Activated T-cell treated with anti-CD3 and anti-CD28 coated beads, Interleukin-2, amount 50 U/mL, for 72 hours (primary cell): Measurements from ENCODE around the gene PRKCA. TPM values are rescaled to one million over a fixed set of nuclear protein-coding genes. Genes with fewer than 3 reads are reported as not detected.

Source experiments
- ATAC-seq, 2 donors: fragments of 150-1000 bp; cut with Tn5 transposase; replicated peaks in 1 of 2; 2 replicates each; pipeline ENCODE4 v1.10.0; 2021; ENCODE audit warnings: moderate library complexity in 2 of 2, mild to moderate bottlenecking in 1 of 2
- DNase-seq, 2 donors: peaks; one replicate each; pipeline ENCODE4 v3.0.0; 2021 to 2022; ENCODE audit warnings: mixed read lengths in 1 of 2
- H3K27ac Mint-ChIP-seq: one replicate; pipeline ENCODE4 v1.8.0; 2022; ENCODE audit warnings: mild to moderate bottlenecking, moderate library complexity, mixed read lengths
- H3K27me3 Mint-ChIP-seq: one replicate; pipeline ENCODE4 v1.8.0; 2022; ENCODE audit warnings: low read depth, mixed read lengths
- H3K36me3 Mint-ChIP-seq, 2 donors: one replicate each; pipeline ENCODE4 v1.8.0; 2022; ENCODE audit warnings: mixed read lengths in 2 of 2, mild to moderate bottlenecking in 1 of 2; ENCODE audit not compliant: insufficient read depth in 2 of 2
- H3K4me1 Mint-ChIP-seq: one replicate; pipeline ENCODE4 v1.8.0; 2022; ENCODE audit warnings: low read depth, mixed read lengths
- H3K4me3 Mint-ChIP-seq, 2 donors: one replicate each; pipeline ENCODE4 v1.8.0; 2022; ENCODE audit warnings: mild to moderate bottlenecking in 2 of 2, mixed read lengths in 2 of 2, moderate library complexity in 2 of 2
- H3K9me3 Mint-ChIP-seq, 2 donors: one replicate each; pipeline ENCODE4 v1.8.0; 2022; ENCODE audit warnings: mixed read lengths in 2 of 2
- total RNA-seq, 2 donors: library from RNA; stranded (reverse); gene quantifications; one replicate each; pipeline ENCODE4 v1.2.3, GENCODE V29; 2022

PRKCA gene
- total RNA-seq, 2 donors from 2014 or later = 126 to 138 TPM

DNA sequence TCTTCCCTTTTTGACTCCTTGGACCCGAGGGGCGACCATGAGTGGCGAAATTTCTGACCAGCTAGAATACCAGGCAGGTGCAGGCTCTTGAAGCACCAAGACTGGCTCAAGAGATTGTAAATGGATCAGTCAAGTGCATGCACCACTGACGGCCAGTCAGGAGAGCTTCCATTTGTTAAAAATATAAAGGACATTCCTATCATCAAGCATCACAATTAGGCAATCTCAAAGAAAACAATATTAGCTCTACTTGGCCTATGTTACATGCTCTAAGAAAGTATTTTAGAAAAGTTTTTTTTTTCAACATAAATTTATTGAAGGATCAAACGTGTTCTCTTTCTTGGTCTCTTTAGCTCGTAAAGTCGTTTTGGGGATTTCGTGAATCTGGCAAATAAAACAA, 1.5 kb upstream of the PRKCA start:
- H3K4me3 Mint-ChIP-seq = peak overlapping the region; percentile 89 to 96
- peak overlapping the region; percentile 94 for H3K27ac Mint-ChIP-seq

GRCh38 chr17:66301367-66301863, 998 bp upstream of the PRKCA start:
- Mint-ChIP-seq H3K27ac (peak overlapping the region; percentile 94), H3K4me1 (peaks cover 39% of the 10 kb centered on the region), H3K9me3 (peaks cover 0 to 2% of the 10 kb centered on the region in 2 donors), H3K36me3 (peaks cover 11 to 15% of the 10 kb centered on the region in 2 donors), H3K4me3 (peak overlapping the region; percentile 89 to 96), H3K27me3 (no peaks in the 10 kb centered on the region)
- ATAC-seq (no peak), DNase-seq (no peak)

More for the DNA sequence above, 1.5 kb upstream of the PRKCA start:
- Mint-ChIP-seq H3K4me1 (peaks cover 35% of the 10 kb centered on the region), H3K9me3 (peaks cover 0 to 2% of the 10 kb centered on the region in 2 donors), H3K27me3 (no peaks in the 10 kb centered on the region), H3K36me3 (peaks cover 8 to 13% of the 10 kb centered on the region in 2 donors)
- ATAC-seq (no peak), DNase-seq (no peak)

DNA sequence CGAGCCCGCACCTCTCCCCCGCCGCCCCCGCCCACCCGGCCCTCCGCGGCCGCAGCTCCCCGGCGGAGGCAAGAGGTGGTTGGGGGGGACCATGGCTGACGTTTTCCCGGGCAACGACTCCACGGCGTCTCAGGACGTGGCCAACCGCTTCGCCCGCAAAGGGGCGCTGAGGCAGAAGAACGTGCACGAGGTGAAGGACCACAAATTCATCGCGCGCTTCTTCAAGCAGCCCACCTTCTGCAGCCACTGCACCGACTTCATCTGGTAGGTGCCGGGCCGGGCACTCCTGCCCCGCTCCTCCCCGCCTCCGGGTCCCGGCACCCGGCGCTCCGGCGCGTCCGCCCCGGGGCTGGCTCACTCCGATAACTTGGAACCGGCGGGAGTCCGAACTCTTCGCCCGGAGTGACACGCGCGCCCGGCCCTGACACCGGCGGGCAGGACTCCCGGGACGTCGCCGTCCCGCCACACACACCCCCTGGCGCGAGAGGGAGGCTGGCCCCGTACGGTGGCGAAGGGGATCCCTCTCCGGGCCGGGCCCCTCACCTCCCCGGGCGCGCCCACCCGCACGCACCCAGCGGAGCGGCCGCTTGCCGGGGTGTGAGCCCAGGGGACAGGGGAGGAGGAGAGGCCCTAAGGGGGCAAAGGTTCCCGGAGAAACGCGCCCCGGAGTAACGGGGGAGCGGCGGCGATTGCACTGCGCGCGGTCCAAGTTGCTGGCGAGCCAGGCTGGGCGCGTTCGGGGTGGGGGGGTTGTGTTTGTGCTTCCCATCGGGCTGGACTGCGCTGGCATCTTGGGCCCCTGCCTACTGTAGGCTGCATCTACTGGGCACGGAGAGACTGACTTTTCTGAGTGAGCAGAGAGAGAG, 581 bp downstream of the PRKCA start:
- peaks cover 20 to 23% of the 10 kb centered on the region in 2 donors for H3K36me3 Mint-ChIP-seq
- peak; percentile 34 to 39 for ATAC-seq
- H3K27me3 Mint-ChIP-seq = no peaks in the 10 kb centered on the region
- DNase-seq = peak; percentile 58 to 63
- H3K27ac Mint-ChIP-seq = peak overlapping the region; percentile 98
- peaks cover 0 to 2% of the 10 kb centered on the region in 2 donors for H3K9me3 Mint-ChIP-seq
- peaks cover 55% of the 10 kb centered on the region for H3K4me1 Mint-ChIP-seq
- peak overlapping the region; percentile 93 to 99 for H3K4me3 Mint-ChIP-seq

DNA sequence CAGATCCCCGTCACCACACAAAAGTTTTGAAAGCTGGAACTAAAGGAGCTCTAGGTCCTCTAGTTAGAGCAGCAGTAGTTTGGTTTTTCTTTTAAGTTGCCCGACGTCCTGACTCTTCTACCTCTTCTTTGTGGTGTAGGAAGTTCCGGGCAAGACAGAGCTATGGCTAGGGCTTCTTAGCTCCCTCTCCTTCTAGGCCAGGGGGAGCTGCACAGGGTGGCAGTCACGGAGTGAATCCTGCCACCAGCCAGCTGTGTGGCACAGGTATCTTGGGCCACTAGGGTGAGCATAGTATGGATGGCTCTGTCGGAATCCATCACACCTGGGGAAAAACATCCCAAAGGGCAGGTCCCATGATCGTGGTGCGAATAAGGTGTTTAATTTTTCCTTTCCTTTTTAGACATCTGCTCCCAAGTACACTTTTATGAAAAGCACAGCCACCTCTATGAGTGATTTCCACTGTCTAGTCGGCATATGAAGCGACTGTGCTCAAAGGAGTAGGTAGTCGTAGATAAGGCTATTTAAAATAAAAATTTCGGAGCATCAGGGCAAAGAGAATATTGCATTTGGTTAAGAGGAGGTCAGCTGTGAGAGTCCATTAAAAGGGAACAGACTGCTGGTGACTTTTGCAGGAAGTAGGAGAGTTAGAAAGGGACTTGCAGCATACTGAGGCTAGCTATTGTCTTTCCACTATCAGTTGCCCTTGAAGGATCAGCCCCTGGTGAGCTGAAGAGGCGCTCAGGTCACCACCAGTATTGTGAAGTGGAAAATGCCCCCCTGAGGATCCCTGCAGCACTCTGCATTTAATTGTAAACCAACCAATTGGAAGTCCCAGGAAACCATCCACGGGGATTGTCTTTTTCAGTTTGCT, 2.1 kb downstream of the PRKCA start:
- Mint-ChIP-seq H3K27me3 (no peaks in the 10 kb centered on the region), H3K9me3 (peaks cover 0 to 2% of the 10 kb centered on the region in 2 donors), H3K27ac (peak overlapping the region; percentile 98), H3K36me3 (peaks cover 20 to 35% of the 10 kb centered on the region in 2 donors), H3K4me3 (peak overlapping the region; percentile 93 to 99), H3K4me1 (peaks cover 68% of the 10 kb centered on the region)
- DNase-seq (peak; percentile 34 to 45), ATAC-seq (peak; percentile 24 to 38)

DNA sequence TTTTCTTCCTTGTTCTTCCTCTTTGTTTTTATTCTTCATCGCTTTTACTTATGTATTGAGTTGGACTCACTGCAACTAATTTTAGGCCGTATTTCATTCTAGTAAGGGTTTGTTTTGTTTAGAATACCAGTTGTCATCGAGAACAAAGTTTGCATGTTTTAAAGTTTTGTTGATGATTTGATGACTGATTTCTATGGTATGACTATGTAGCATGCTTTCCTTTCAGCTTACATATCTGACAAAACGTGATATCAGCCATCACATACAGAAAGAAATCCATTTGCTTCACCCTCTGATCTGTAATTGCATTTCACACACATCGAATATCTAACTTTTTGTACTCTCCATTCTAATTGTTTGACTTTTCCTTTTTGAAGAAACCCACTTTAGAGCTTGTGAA, 4.0 kb downstream of the PRKCA start:
- Mint-ChIP-seq H3K27me3 (no peaks in the 10 kb centered on the region), H3K9me3 (no peaks in the 10 kb centered on the region), H3K4me1 (peaks cover 69% of the 10 kb centered on the region), H3K36me3 (peaks cover 24 to 40% of the 10 kb centered on the region in 2 donors), H3K27ac (peak overlapping the region; percentile 98), H3K4me3 (peak overlapping the region; percentile 91 to 93)
- ATAC-seq (peak; percentile 32 to 42), DNase-seq (no peak)

DNA sequence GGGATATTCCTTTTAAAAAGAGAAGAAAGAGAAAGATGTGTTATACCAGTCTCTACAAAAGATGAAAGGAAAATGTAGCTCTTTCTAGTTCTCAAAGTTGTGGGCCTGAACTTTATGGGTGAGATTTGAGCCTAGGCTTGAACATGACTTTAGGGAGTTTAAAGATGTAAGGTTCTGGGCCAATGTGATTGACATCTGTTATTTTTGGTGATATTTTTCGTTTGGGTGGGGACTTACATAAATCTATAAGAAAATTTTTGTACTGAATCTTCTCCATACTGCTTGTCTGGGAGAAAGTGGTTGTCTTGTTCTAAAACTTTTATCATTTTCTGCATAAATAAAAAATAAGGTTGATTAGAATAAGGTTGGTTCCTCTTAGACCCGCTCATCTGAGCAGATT, 4.8 kb downstream of the PRKCA start:
- DNase-seq (no peak), ATAC-seq (no peak)
- Mint-ChIP-seq H3K27ac (peak overlapping the region; percentile 98), H3K4me3 (peak overlapping the region; percentile 91 to 93), H3K27me3 (no peaks in the 10 kb centered on the region), H3K4me1 (peaks cover 73% of the 10 kb centered on the region), H3K9me3 (no peaks in the 10 kb centered on the region), H3K36me3 (peaks cover 20 to 41% of the 10 kb centered on the region in 2 donors)

DNA sequence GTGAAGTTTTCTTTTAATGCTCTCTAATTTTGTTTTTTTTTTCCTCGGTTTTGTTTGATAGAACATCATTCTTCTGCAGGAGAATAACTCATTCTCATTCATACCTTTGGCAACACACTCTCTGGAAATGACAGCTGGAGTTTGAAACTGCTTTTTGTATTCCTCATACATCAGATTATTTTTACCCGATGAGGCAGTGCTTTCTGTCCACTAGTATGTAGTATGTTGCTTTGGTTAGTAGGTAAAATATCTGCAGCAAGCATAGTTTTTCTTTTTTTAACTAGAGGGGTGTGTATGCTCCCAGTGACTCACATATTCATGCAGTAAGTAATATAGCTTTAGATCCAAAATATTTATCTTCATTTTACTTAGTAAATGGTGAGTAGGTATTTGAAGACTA, 6.4 kb downstream of the PRKCA start:
- Mint-ChIP-seq H3K27me3 (no peaks in the 10 kb centered on the region), H3K27ac (peak overlapping the region; percentile 98), H3K4me1 (peaks cover 89% of the 10 kb centered on the region), H3K36me3 (peaks cover 18 to 45% of the 10 kb centered on the region in 2 donors), H3K4me3 (peak overlapping the region; percentile 80 to 93), H3K9me3 (no peaks in the 10 kb centered on the region)
- DNase-seq (no peak), ATAC-seq (no peak)

DNA sequence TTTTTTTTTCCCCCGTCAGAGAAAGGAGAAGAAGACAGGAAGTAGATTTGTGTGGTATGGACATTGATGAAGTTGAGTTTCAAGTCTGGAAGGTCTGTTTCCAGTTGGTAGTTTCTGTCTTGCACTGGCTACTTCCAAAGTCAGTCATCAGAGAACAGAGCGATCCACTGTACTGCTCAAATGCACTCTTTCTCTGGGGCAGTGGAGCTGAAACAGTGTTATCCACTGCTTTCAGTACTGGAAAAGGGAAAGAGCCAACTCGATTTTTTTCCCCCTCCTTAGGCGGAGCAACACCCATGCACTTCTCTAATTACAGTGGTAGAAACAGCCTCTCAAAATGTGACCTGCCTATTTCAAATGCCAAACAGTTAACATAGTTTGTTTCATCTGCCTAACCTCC, 7.4 kb downstream of the PRKCA start:
- Mint-ChIP-seq H3K4me3 (peak overlapping the region; percentile 80 to 93), H3K4me1 (peaks cover 91% of the 10 kb centered on the region), H3K27ac (peak overlapping the region; percentile 98), H3K36me3 (peaks cover 12 to 41% of the 10 kb centered on the region in 2 donors), H3K9me3 (no peaks in the 10 kb centered on the region), H3K27me3 (no peaks in the 10 kb centered on the region)
- peak in 1 of 2 donors; percentile 33 for ATAC-seq
- no peak for DNase-seq

DNA sequence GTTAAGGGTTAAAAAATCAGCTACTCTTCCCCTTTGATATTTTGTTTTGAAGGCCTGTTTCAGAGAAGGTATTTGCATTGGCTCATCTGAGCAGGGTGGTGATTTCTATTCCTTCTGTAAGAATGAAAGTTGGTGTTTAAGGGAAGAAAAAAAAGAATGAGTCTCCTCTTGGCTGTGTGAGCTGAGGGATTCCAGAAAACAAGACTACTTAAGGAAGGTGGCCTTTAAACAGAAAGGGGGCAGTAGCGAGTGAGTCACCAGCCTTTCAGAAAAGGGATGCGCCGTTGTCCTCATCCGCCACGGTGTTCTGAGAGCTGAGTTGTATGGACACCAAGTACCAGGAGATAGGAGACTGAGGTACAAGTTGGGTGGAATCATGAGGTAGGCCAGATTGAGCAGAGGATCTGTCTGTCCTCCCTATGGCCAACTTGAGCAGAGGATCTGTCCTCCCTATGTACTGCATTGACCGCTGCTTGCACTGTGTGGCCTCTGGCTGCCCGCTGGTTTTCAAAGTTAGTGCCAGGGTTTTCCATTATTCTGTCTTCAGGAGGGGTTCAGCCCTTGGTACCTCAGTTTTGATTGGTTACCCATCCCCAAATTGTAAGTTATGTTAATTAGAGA, 8.2 kb downstream of the PRKCA start:
- peak; percentile 40 to 53 for DNase-seq
- Mint-ChIP-seq H3K4me3 (peak overlapping the region; percentile 80 to 93), H3K4me1 (peaks cover 96% of the 10 kb centered on the region), H3K27ac (peak overlapping the region; percentile 98), H3K9me3 (no peaks in the 10 kb centered on the region), H3K27me3 (no peaks in the 10 kb centered on the region), H3K36me3 (peaks cover 12 to 43% of the 10 kb centered on the region in 2 donors)
- peak; percentile 42 to 51 for ATAC-seq

- ATAC-seq (no peak), DNase-seq (no peak)
- Mint-ChIP-seq H3K27me3 (no peaks in the 10 kb centered on the region), H3K27ac (peak overlapping the region; percentile 88), H3K4me1 (peaks cover 99% of the 10 kb centered on the region), H3K9me3 (no peaks in the 10 kb centered on the region), H3K36me3 (peaks cover 11 to 35% of the 10 kb centered on the region in 2 donors), H3K4me3 (peak overlapping the region; percentile 59 to 88)
Measured at GRCh38 chr17:66312912-66313311, 10.5 kb downstream of the PRKCA start.

DNA sequence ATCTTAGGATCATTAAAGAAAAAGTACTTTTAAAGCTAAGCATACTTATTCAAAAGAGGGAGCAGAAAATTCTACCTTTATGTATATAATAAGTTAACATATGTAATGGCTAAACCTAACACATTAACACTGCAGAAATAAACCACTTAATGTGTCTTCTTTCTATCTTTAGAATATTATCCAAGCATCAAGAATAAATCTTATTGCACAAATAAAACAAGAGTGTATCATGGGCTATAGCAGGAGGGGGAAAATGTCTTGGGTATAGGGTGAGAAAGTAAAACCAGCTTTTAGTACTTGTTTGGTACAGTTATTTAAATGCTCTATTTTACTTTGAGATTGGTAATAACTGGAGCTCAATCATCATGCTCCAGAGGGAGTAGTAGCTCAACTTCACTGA, 10.9 kb downstream of the PRKCA start:
- Mint-ChIP-seq H3K27ac (peak overlapping the region; percentile 88), H3K36me3 (peaks cover 10 to 38% of the 10 kb centered on the region in 2 donors), H3K9me3 (peaks cover 0 to 1% of the 10 kb centered on the region in 2 donors), H3K4me1 (peaks cover 99% of the 10 kb centered on the region), H3K4me3 (peak overlapping the region; percentile 59 to 88), H3K27me3 (no peaks in the 10 kb centered on the region)
- ATAC-seq = no peak
- no peak for DNase-seq

- H3K4me3 Mint-ChIP-seq = peak overlapping the region; percentile 59 to 88
- peak; percentile 60 to 71 for ATAC-seq
Measured at GRCh38 chr17:66313995-66314659, 11.7 kb downstream of the PRKCA start.

More at GRCh38 chr17:66313995-66314659, 11.7 kb downstream of the PRKCA start:
- peaks cover 10 to 31% of the 10 kb centered on the region in 2 donors for H3K36me3 Mint-ChIP-seq
- H3K27me3 Mint-ChIP-seq = no peaks in the 10 kb centered on the region
- H3K27ac Mint-ChIP-seq = peak overlapping the region; percentile 88
- peak; percentile 35 to 63 for DNase-seq
- H3K9me3 Mint-ChIP-seq = peaks cover 0 to 1% of the 10 kb centered on the region in 2 donors
- peaks cover 94% of the 10 kb centered on the region for H3K4me1 Mint-ChIP-seq
